SKM-1 (cell line): ENCODE results near the gene C20orf204.
"Not testable (repeated sequence)": the region's sequence is repeated elsewhere in the genome, so short reads cannot be mapped to it uniquely, and the experiment has no call there.

Source experiments
- DNase-seq: peaks from one replicate; lab custom pipeline; 2025; ENCODE audit not compliant: unreplicated experiment; lab: John Stamatoyannopoulos, UW

C20orf204 gene

GRCh38 chr20:64035933-64036345 lies at the start of gene C20orf204:
TSS of gene C20orf204 (plus strand) at chr20:64036182. CDS start at chr20:64036324, 142 bp downstream.
- DNase-seq: no peak

- no peak for DNase-seq
These were observed 35.1 kb upstream of the C20orf204 start for GRCh38 chr20:64000906-64001305.

GRCh38 chr20:64001607-64002011 lies 34.4 kb upstream of the C20orf204 start:
- DNase-seq: no peak

- DNase-seq: no peak
These were observed 31.8 kb upstream of the C20orf204 start for GRCh38 chr20:64003960-64004725.

- DNase-seq: no peak
These were observed 30.6 kb upstream of the C20orf204 start for GRCh38 chr20:64005394-64005793.

GRCh38 chr20:64006490-64006889 lies 29.5 kb upstream of the C20orf204 start:
- no peak for DNase-seq

GRCh38 chr20:64006902-64007301 lies 29.1 kb upstream of the C20orf204 start:
- DNase-seq: no peak

- DNase-seq: no peak
These were observed 26.1 kb upstream of the C20orf204 start for GRCh38 chr20:64009811-64010387.

GRCh38 chr20:64010711-64011237 lies 25.2 kb upstream of the C20orf204 start:
- no peak for DNase-seq

GRCh38 chr20:64011366-64011779 lies 24.6 kb upstream of the C20orf204 start:
- no peak for DNase-seq

- DNase-seq: not testable (repeated sequence)
These were observed 23.4 kb upstream of the C20orf204 start for GRCh38 chr20:64012385-64013154.

- no peak for DNase-seq
These were observed 20.3 kb upstream of the C20orf204 start for GRCh38 chr20:64015635-64016034.

GRCh38 chr20:64021124-64021975 lies 14.6 kb upstream of the C20orf204 start:
- no peak for DNase-seq

GRCh38 chr20:64022671-64023360 lies 13.2 kb upstream of the C20orf204 start:
- no peak for DNase-seq

GRCh38 chr20:64023361-64024140 lies 12.4 kb upstream of the C20orf204 start:
- no peak for DNase-seq

- no peak for DNase-seq
These were observed 11.6 kb upstream of the C20orf204 start for GRCh38 chr20:64024141-64024990.

- DNase-seq: no peak
These were observed 10.7 kb upstream of the C20orf204 start for GRCh38 chr20:64025101-64025825.
